ENCODE results near the gene OCLN. TPM values are rescaled to one million over a fixed set of nuclear protein-coding genes. Genes with fewer than 3 reads are reported as not detected.
"Not testable (repeated sequence)": the region's sequence is repeated elsewhere in the genome, so short reads cannot be mapped to it uniquely, and the experiment has no call there.

Gene OCLN
- total RNA-seq, 1 donor from 2014 or later = 4.4 TPM

- H3K27me3 Mint-ChIP-seq (ENCODE audit: unreplicated experiment) = peaks cover 13% of the 10 kb centered on the region
- H3K27ac Mint-ChIP-seq (ENCODE audit: unreplicated experiment) = no peak overlapping the region
- H3K36me3 Mint-ChIP-seq (ENCODE audit: unreplicated experiment) = no peaks in the 10 kb centered on the region
- TF ChIP-seq CTCF (IDR thresholded peaks at IDR 0.05) = no peak
- no peak overlapping the region for H3K4me3 Mint-ChIP-seq (ENCODE audit: unreplicated experiment)
- DNase-seq (ENCODE audit: extremely low spot score, unreplicated experiment) = no peak
- no peaks in the 10 kb centered on the region for H3K4me1 Mint-ChIP-seq (ENCODE audit: unreplicated experiment)
- H3K9me3 Mint-ChIP-seq (ENCODE audit: unreplicated experiment) = no peaks in the 10 kb centered on the region
These were observed 36.0 kb downstream of the OCLN start for GRCh38 chr5:69528609-69529008.

- H3K27ac Mint-ChIP-seq (ENCODE audit: unreplicated experiment) = no peak overlapping the region
- peaks cover 13% of the 10 kb centered on the region for H3K27me3 Mint-ChIP-seq (ENCODE audit: unreplicated experiment)
- no peak overlapping the region for H3K4me3 Mint-ChIP-seq (ENCODE audit: unreplicated experiment)
- no peaks in the 10 kb centered on the region for H3K9me3 Mint-ChIP-seq (ENCODE audit: unreplicated experiment)
- DNase-seq (ENCODE audit: extremely low spot score, unreplicated experiment) = no peak
- no peak for TF ChIP-seq CTCF (IDR thresholded peaks at IDR 0.05)
- H3K36me3 Mint-ChIP-seq (ENCODE audit: unreplicated experiment) = no peaks in the 10 kb centered on the region
- H3K4me1 Mint-ChIP-seq (ENCODE audit: unreplicated experiment) = no peaks in the 10 kb centered on the region
These were observed 38.2 kb downstream of the OCLN start for GRCh38 chr5:69530561-69531405.

GRCh38 chr5:69531406-69531801 is 38.8 kb downstream of the OCLN start:
- Mint-ChIP-seq H3K4me3 (ENCODE audit: unreplicated experiment) (no peak overlapping the region), H3K9me3 (ENCODE audit: unreplicated experiment) (no peaks in the 10 kb centered on the region), H3K27ac (ENCODE audit: unreplicated experiment) (no peak overlapping the region)

GRCh38 chr5:69537911-69538310 is 45.3 kb downstream of the OCLN start:
- not testable (repeated sequence) for H3K27ac Mint-ChIP-seq (ENCODE audit: unreplicated experiment)

More at GRCh38 chr5:69531406-69531801, 38.8 kb downstream of the OCLN start:
- H3K4me1 Mint-ChIP-seq (ENCODE audit: unreplicated experiment) = no peaks in the 10 kb centered on the region
- H3K27me3 Mint-ChIP-seq (ENCODE audit: unreplicated experiment) = peaks cover 13% of the 10 kb centered on the region
- TF ChIP-seq CTCF (IDR thresholded peaks at IDR 0.05) = no peak
- no peak for DNase-seq (ENCODE audit: extremely low spot score, unreplicated experiment)
- no peaks in the 10 kb centered on the region for H3K36me3 Mint-ChIP-seq (ENCODE audit: unreplicated experiment)

GRCh38 chr5:69538735-69539134 is 46.1 kb downstream of the OCLN start:
- not testable (repeated sequence) for H3K27me3 Mint-ChIP-seq (ENCODE audit: unreplicated experiment); DNase-seq (ENCODE audit: extremely low spot score, unreplicated experiment); H3K9me3 Mint-ChIP-seq (ENCODE audit: unreplicated experiment); H3K4me3 Mint-ChIP-seq (ENCODE audit: unreplicated experiment); H3K4me1 Mint-ChIP-seq (ENCODE audit: unreplicated experiment); H3K36me3 Mint-ChIP-seq (ENCODE audit: unreplicated experiment); H3K27ac Mint-ChIP-seq (ENCODE audit: unreplicated experiment)

More at GRCh38 chr5:69537911-69538310, 45.3 kb downstream of the OCLN start:
- not testable (repeated sequence) for H3K36me3 Mint-ChIP-seq (ENCODE audit: unreplicated experiment); H3K9me3 Mint-ChIP-seq (ENCODE audit: unreplicated experiment); H3K4me3 Mint-ChIP-seq (ENCODE audit: unreplicated experiment); H3K4me1 Mint-ChIP-seq (ENCODE audit: unreplicated experiment); H3K27me3 Mint-ChIP-seq (ENCODE audit: unreplicated experiment); DNase-seq (ENCODE audit: extremely low spot score, unreplicated experiment)

GRCh38 chr5:69541347-69541746 is 48.8 kb downstream of the OCLN start:
- H3K4me1 Mint-ChIP-seq (ENCODE audit: unreplicated experiment); H3K27ac Mint-ChIP-seq (ENCODE audit: unreplicated experiment); DNase-seq (ENCODE audit: extremely low spot score, unreplicated experiment); H3K4me3 Mint-ChIP-seq (ENCODE audit: unreplicated experiment); H3K36me3 Mint-ChIP-seq (ENCODE audit: unreplicated experiment); H3K9me3 Mint-ChIP-seq (ENCODE audit: unreplicated experiment); H3K27me3 Mint-ChIP-seq (ENCODE audit: unreplicated experiment): not testable (repeated sequence)

- not testable (repeated sequence) for DNase-seq (ENCODE audit: extremely low spot score, unreplicated experiment); H3K9me3 Mint-ChIP-seq (ENCODE audit: unreplicated experiment); H3K27ac Mint-ChIP-seq (ENCODE audit: unreplicated experiment); H3K27me3 Mint-ChIP-seq (ENCODE audit: unreplicated experiment); H3K4me3 Mint-ChIP-seq (ENCODE audit: unreplicated experiment); H3K36me3 Mint-ChIP-seq (ENCODE audit: unreplicated experiment); H3K4me1 Mint-ChIP-seq (ENCODE audit: unreplicated experiment)
These were observed 50.4 kb downstream of the OCLN start for GRCh38 chr5:69542838-69543618.

GRCh38 chr5:69544602-69545001 is 52.0 kb downstream of the OCLN start:
- not testable (repeated sequence) for H3K4me1 Mint-ChIP-seq (ENCODE audit: unreplicated experiment); H3K27ac Mint-ChIP-seq (ENCODE audit: unreplicated experiment); H3K27me3 Mint-ChIP-seq (ENCODE audit: unreplicated experiment); DNase-seq (ENCODE audit: extremely low spot score, unreplicated experiment); H3K9me3 Mint-ChIP-seq (ENCODE audit: unreplicated experiment); H3K36me3 Mint-ChIP-seq (ENCODE audit: unreplicated experiment); H3K4me3 Mint-ChIP-seq (ENCODE audit: unreplicated experiment)

Data from osteocyte (in vitro differentiated cells).